HFFc6 (cell line): Measurements from ENCODE around the gene TRNP1. TPM values are rescaled to one million over a fixed set of nuclear protein-coding genes. Genes with fewer than 3 reads are reported as not detected.

ENCODE experiments used
- DNase-seq: peaks from one replicate; pipeline ENCODE4 v3.0.0-alpha.2; 2018
- H3K27ac Mint-ChIP-seq: 2 replicates; pipeline ENCODE4 v1.8.0; 2020; ENCODE audit warnings: mild to moderate bottlenecking, mixed read lengths
- H3K27me3 Mint-ChIP-seq: 2 replicates; pipeline ENCODE4 v1.8.0; 2021; ENCODE audit warnings: mild to moderate bottlenecking, moderate library complexity, mixed read lengths; ENCODE audit not compliant: insufficient read depth
- H3K36me3 Mint-ChIP-seq: 2 replicates; pipeline ENCODE4 v1.8.0; 2021; ENCODE audit warnings: low read depth, mixed read lengths
- H3K4me1 Mint-ChIP-seq: 2 replicates; pipeline ENCODE4 v1.8.0; 2020; ENCODE audit warnings: low read depth, mixed read lengths
- H3K4me3 Mint-ChIP-seq: 2 replicates; pipeline ENCODE4 v1.8.0; 2020; ENCODE audit warnings: mild to moderate bottlenecking, moderate library complexity, mixed read lengths
- H3K9me3 Mint-ChIP-seq: 2 replicates; pipeline ENCODE4 v1.8.0; 2020; ENCODE audit warnings: mild to moderate bottlenecking, mixed read lengths
- CTCF ChIP-seq: fragments of 200-600 bp; sonication (generic); IDR thresholded peaks from 2 replicates; pipeline ENCODE4 v1.5.0; 2021; ENCODE audit warnings: antibody characterized with exemption, mild to moderate bottlenecking
- total RNA-seq, 6 experiments: library from RNA; stranded (reverse); fragmentation: NEBNext Ultra II Directional; extraction: Animal tissue kit (Norgen Biotek cat#: 25700); gene quantifications; 2 replicates in 1 of 6; 3 replicates in 5 of 6; pipeline ENCODE4 v1.2.3, GENCODE V29; 2021

The TRNP1 gene
- total RNA-seq, 6 experiments from 2014 or later = 203 to 241 (median 217) TPM

DNA sequence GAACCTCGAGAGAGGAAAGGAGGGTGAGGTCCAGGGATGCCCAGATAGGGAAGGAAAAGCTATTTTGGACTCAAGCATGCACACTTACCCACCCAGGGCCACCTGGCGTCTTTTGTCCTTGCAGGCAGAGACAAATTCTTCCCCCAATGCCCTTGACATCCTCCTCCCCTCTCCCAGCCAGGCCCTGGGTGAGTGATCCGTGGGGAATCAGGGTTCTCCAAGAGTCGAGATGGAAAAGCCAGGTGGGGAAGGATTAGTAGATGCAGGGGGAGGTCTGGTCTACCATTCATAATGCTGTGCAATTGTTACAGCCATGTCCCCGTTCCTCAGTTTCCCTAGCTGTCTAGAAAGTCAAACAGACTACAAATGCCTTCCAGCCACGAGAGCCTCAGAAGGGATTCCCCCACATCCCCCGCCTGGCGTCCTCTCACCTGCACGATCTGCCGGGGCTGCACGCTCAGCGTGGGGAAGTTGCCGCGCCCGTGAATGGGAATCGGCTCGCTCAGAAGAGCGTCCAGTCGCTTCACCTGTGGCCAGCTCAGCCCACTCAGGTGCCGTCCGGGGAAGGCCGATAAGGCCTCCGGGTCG is 18.6 kb downstream of the TRNP1 start:
- Mint-ChIP-seq H3K4me3 (peak overlapping the region; percentile 56), H3K27ac (peak overlapping the region; percentile 59; the same call in 1 of the 2 replicates), H3K4me1 (peaks cover 45% of the 10 kb centered on the region), H3K36me3 (no peaks in the 10 kb centered on the region), H3K27me3 (peaks cover 20% of the 10 kb centered on the region), H3K9me3 (no peaks in the 10 kb centered on the region)
- no peak for DNase-seq
- TF ChIP-seq CTCF = no peak

DNA sequence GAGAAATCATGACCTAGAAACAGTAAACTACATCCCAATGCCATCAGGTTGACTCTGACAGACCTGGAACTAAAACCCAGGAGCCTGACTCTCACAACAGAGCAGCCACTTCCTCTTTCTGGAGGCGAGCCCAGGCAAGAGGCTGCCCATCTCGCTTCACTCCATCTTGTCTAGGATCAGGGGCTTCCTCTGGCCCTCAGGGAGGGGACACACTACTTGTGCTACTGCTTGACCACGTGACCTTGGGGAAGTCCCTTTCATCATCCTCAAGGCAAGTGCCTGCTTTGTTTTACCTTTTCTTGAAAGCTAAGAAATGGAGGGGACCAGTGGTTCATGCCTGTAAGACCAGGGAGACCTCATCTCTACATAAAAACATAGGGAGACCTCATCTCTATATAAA is 21.8 kb downstream of the TRNP1 start:
- Mint-ChIP-seq H3K27me3 (peaks cover 10% of the 10 kb centered on the region; the same call in 1 of the 2 replicates), H3K4me3 (no peak overlapping the region), H3K9me3 (no peaks in the 10 kb centered on the region), H3K4me1 (peaks cover 25% of the 10 kb centered on the region), H3K27ac (no peak overlapping the region), H3K36me3 (no peaks in the 10 kb centered on the region)
- no peak for DNase-seq
- TF ChIP-seq CTCF = no peak

DNA sequence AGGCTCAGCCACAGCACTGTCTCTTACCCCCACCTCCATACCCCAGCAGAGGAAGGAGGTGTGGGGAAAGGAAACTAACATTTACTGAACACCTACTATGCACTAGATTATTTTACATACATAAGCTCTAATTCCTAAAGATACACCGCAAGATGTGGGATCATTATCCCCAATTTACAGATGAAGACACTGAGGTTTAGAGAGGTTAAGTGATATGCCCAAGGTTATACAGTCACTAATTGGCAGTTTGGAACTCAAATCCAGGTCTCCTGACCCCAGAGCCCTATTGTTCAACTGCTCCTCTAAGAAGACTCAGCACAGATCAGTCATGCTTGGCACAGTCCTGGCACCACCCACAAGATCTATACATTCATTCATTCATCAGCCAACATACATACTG is 22.9 kb downstream of the TRNP1 start:
- Mint-ChIP-seq H3K27ac (no peak overlapping the region), H3K4me1 (peaks cover 18% of the 10 kb centered on the region), H3K9me3 (no peaks in the 10 kb centered on the region)

GRCh38 chr1:27017207-27017606 is 23.7 kb downstream of the TRNP1 start:
- TF ChIP-seq CTCF = no peak
- Mint-ChIP-seq H3K4me1 (peaks cover 18% of the 10 kb centered on the region), H3K4me3 (no peak overlapping the region), H3K9me3 (no peaks in the 10 kb centered on the region), H3K27me3 (peaks cover 3% of the 10 kb centered on the region; the same call in 1 of the 2 replicates), H3K27ac (no peak overlapping the region), H3K36me3 (no peaks in the 10 kb centered on the region)
- DNase-seq = no peak

More for the DNA sequence above, 22.9 kb downstream of the TRNP1 start:
- Mint-ChIP-seq H3K4me3 (no peak overlapping the region), H3K27me3 (peaks cover 7% of the 10 kb centered on the region; the same call in 1 of the 2 replicates), H3K36me3 (no peaks in the 10 kb centered on the region)
- TF ChIP-seq CTCF = no peak
- no peak for DNase-seq

DNA sequence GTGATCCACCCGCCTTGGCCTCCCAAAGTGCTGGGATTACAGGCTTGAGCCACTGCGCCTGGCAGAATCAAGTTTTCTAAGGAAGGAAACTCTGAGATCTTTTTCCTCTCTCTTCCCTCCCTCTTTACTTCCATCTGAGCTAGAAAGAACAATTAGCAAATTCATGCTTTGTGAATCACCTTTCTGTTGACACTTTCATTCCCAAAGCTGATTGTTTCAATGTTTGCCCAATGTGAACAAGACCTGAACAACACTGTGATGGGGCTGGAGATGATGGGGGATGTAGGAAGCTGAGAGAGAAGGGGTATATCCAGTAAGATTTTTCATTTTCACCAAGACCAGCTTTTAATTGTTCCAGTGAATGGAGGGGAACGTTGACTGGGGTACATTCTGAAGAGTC is 24.8 kb downstream of the TRNP1 start:
- H3K9me3 Mint-ChIP-seq = no peaks in the 10 kb centered on the region

More for the DNA sequence above, 24.8 kb downstream of the TRNP1 start:
- Mint-ChIP-seq H3K4me3 (no peak overlapping the region), H3K36me3 (no peaks in the 10 kb centered on the region), H3K27ac (no peak overlapping the region), H3K4me1 (peaks cover 14% of the 10 kb centered on the region), H3K27me3 (peaks cover 1% of the 10 kb centered on the region; the same call in 1 of the 2 replicates)
- TF ChIP-seq CTCF = no peak
- DNase-seq = no peak
